GM20431 (cell line): ENCODE data around the gene CAPZB.

ENCODE experiments used
- in situ Hi-C: fragments of 300-500 bp; cut with MseI, MboI; formaldehyde crosslinking; loops from one replicate; pipeline ENCODE4 v1.15.0; 2020; ENCODE audit warnings: low sequenced_read_pairs; ENCODE audit not compliant: unreplicated experiment

The CAPZB gene

GRCh38 chr1:19452221-19452663, 33.1 kb downstream of the CAPZB start:
- in situ Hi-C loops, result no loop called here

DNA sequence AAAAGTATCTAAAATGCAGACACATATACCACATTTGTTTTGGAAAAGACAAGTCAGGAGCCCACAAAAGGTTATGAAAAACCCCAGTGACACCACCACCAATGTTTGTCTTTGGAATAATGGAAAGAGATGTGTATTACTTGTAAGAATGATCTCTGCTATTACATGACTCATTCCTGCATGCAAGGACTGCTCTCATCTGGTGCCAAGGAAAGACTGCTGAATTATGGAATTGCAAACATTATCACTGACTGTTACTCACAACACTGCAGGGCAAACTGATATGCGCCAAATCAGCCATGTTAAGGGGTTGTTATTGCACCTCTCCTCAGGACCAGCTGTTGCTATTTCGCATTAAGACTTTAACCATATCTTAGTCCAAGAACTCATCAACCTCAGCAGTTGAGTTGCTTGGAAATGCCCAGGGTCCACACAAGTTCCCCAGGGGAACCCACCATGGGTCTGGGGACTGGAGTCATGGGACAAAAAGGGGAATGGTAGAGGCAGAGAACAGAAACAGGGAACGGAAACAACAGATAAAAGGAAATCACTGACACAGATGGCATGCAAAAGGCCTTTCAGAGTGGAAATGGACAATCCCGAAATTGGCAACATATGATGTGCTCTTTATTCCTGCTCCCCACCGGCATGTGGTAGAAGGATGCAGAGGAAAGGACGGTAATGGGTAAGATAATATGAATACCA, 34.4 kb downstream of the CAPZB start:
- in situ Hi-C loops, result no loop called here

- in situ Hi-C loops, result no loop called here
Measured at GRCh38 chr1:19449454-19450228, 35.7 kb downstream of the CAPZB start.

GRCh38 chr1:19448491-19449439, 36.6 kb downstream of the CAPZB start:
- in situ Hi-C loops, result no loop called here

GRCh38 chr1:19447550-19447949, 37.8 kb downstream of the CAPZB start:
- in situ Hi-C loops, result no loop called here

DNA sequence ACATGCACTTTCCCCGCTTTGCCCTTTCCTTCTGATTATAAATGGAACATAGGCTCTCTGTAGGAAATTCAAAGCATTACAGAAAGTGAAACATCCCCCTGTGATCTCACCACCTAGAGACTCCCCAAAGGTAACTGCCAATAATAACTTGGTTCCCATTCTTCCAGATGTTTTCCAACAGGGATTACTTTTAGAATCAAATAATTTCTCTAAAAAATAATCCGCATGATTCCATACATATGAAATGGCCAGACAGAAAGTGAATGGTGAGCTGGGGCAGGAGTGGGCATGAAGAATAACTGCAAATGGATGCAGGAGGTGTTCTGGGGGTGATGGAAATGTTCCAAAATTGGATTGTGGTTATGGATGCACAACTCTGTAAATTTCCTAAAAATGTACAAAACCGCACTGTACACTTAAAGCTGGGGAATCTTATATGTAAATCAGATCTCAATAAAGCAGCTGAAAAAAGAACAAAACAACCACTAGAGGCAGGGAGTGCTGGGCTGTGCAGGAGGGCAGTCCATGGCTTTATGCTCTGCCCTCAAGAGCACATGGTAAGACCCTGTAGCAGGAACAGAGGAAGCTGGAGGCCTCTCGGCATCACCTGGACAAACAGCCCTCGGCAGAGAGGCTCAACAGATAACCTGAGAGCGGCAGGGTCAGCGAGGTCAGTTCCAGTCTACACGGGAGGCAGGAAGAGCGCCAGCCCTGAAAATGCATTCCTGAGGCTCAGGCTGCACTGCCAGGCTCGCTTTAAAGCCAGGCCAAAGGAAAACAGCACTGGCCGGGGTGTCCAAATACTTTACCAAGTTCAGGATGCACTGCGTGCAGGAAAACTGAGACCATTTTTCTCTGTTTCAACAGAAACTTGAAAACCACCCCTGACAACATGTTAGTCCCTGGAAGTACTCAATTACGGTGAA, 39.7 kb downstream of the CAPZB start:
- in situ Hi-C loops, result no loop called here

DNA sequence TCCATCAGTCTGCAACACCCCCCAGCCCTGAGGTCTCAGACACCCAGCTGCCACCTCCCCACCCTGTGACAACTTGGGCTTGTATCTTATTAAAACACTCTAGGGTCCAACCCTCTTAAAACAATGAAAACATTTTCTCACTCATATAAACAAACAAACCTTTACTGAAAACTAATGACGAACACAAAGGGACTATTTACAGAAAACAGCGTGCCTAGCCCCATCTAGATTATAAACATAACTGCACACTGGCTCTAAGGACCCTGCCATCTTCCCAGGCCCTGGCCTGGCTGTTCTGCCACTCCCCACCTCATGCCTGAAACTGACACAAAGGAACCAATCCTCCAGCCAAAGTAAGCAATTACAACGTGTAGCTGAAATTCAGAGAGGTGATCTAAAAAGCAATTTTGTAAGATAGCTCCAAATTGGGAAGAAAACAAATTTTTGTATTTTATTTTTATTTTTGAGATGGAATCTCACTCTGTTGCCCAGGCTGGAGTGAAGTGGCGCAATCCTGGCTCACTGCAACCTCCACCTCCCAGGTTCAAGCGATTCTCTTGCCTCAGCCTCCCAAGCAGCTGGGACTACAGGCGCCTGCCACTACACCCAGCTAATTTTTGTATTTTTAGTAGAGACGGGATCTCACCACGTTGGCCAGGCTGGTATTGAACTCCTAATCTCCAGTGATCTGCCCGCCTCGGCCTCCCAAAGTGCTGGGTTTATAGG, 40.9 kb downstream of the CAPZB start:
- in situ Hi-C loops, result no loop called here

DNA sequence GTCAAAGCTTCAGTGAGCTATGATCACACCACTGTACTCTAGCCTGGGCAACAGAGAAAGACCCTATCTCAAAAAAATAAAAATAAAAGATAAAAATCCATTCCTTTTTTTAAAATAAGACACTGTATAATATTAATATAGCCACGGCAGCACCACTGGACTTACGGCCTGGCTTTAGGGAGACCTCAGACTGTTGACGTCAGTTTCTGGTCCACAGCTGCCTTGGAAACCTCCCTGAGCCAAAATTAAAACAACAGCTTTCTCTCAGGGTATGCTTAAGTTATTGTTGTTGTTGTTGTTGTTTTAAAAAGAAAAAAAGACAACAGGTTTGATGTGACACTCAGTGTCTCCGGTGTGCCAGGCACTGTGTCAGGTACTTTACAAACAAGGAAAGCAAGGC, 42.0 kb downstream of the CAPZB start:
- in situ Hi-C loops, result no loop called here

GRCh38 chr1:19442154-19443096, 42.9 kb downstream of the CAPZB start:
- in situ Hi-C loops, result no loop called here

- in situ Hi-C loops, result no loop called here
Measured at GRCh38 chr1:19441048-19441780, 44.1 kb downstream of the CAPZB start.

DNA sequence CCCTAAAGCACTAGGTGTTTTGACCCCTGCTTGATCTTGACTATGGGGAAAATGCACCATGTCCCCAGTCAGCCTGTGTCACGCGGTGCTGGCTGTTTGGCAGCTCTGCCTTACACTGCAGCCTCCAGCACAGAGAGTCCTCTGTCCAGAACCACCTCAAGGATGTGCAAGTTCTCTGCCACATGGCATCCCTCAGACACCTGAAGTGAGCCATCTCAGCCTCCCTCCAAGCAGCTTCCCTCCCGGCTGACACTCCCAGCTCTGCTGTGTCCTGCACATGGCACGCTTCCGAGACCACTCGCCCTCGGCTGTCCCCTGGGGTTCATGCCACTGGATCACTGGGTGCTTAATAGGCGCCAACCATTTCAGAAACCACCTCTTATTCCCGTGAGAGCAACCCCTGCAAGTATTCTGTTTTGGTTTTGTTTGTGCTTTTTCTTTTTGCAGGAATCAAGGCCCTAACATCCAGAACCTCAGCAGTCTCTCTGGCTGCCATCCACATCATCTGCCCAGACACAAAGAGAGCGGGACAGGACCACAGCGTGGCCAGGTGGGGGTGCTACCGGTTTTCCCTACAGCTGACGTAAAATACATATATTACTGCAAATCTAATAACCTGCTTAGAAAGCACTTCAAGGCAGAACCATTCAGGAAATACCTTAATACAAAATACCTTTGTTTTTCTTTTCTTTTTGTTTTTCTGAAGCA, 45.7 kb downstream of the CAPZB start:
- in situ Hi-C loops, result no loop called here

- in situ Hi-C loops, result no loop called here
Measured at GRCh38 chr1:19438516-19439195, 46.7 kb downstream of the CAPZB start.

DNA sequence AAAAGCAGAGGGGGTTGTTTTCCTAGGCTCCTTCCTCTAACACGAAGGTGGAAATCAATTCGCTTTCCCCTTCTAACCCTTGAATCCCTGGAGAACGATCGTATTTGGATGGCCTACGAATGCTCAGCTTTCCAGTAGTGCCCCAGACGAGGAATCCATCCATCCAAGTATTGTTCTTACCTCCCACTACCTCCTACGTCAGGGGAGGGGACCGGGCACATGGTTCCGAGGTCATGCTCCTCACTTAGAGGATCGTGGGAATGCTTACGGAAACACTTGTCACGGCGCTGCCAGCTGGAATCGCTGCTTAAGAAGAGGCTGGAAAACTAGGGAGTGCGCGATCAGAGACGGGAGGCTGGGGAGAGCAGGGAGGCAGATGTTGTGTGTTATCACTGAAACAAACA, 47.4 kb downstream of the CAPZB start:
- in situ Hi-C loops, result no loop called here

DNA sequence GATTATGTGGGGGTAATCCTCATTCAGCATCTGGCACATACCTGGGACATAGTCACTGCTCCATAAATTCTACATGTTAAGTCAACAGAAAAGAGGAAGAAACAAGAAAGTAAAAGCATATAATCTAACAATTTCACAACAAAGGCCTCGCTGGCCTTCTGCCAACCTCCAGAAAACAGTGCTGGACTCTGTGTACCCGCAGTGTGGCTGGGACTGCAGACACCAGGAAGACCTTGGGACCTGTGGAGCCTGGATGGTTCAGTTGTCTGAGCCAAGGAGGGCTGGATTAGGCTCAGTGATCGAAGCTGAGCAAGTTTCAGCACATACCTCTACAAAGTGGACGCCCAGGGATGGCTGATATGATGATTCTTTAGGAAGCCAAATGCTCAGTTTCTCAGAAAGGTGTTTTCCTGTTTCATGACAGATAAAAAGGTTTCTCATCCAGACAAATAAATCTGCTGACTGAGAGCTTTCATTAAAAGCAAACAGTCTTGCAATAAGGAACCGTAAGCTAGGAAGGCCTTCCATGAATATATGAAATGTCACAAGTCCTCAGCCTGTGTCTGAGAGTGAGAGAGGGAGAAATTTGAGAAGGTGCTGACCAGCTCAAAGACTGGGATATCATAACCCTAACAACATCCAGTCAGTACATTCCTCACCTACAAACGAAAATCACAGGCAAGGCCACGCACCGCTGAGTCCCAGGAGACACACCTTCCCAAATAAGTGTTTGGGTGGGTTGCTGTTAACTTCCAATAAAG, 48.4 kb downstream of the CAPZB start:
- in situ Hi-C loops, result no loop called here

GRCh38 chr1:19435851-19436455, 49.4 kb downstream of the CAPZB start:
- in situ Hi-C loops, result no loop called here
